A204.1 (cell line): Measurements from ENCODE around the gene RAE1.

Experiments used
- FAIRE-seq: peaks from 2 replicates; lab custom pipeline; 2012; peaks lifted over from hg19 to GRCh38; lab: Jason Lieb, UNC

Gene RAE1

DNA sequence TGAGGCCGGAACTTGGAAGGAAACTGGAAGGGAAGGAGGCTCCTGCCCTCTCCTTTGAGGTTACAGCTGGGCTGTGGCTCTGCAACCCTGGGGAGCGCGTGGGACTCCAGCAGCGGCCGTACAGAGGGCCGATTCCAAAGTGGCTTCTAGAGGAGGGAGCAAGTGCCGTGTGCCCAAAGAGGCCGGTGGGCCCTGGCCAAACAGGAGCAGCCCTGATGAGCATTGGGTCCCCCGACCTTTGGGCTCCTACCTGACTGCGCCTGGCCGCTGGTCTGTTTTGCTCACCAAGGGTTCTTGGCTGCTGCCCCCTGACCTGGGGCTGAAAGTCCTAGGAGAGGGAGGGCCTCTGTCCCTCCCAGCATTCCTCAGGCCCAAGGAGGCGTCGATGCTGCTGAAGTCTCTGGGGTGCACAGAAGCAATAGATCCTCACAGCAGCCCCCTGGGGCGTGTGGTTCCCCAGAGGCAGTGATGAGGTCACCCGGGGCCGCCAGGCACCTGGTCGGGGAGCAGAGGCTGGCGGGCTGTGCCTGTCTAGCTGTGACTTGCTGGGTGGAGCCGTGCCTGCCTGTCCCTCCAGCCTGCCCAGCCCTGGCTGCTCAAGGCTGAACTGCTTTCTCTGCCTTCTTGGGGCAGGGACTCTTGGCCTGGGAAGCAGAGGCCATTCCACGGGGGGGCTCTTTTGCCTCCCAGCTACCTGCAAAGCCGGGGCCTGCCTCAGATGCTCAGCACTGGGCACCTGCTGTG, 49.9 kb downstream of the RAE1 start:
- no peak for FAIRE-seq

DNA sequence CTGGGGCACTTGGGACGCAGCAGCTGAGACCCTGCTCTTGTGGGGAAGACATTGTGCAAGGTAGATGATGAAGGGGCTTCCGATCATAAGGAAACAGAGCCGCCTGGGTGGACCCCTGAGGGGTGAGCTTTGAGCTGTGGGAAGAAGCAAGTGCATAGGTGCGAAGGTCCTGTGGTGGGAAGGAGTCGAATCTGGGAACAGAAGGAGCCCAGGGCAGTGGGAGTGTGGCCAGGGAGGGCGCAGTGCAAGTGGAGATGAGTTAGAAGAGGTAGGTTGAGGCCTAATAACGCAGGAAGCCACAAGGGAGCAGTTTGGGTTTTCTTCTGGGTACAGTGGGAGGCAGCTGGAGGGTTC, 50.5 kb downstream of the RAE1 start:
- no peak for FAIRE-seq

DNA sequence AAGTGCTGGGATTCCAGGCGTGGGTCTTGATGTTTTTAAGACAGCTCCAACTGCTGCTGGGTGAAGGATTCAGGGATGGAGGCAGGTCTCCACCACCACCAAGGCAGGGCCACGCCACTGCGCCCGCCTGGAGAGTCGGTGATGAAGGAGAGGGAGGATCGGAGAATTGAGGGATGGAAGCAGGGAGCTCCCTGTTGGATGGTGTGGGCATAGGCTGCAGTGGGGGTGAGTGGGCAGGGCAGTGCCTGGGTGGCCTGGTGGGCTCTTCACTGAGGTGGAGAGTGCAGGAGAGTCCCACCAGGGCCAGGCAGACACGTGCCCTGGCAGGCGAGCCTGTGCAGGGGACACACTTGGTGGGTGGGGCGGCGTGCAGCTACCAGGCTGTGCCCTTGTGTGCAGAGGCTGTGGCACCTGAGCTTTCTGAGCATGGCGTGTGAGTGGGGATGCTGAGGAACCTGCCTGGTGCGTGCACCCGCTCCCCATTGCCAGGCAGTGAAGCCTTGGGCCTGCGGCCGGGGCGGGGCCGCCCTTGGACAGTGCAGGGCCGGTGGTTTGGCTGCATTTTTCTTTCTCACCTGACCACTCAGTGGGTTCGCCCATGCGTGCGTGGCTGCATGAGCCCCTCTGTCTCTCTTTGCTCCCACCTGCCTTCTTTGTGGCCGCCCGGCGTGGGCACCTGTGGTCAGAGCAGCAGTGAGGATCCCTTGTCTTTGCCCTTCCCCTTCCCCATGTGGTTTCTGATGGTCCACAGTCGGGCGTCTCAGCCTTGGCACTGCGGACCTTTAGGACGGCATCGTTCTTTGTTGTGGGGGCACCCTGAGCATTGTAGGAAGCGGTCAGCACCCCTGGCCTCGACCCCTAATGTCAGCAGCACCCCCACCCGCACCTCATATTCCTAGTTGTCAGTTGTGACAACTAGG, 51.4 kb downstream of the RAE1 start:
- FAIRE-seq: no peak

DNA sequence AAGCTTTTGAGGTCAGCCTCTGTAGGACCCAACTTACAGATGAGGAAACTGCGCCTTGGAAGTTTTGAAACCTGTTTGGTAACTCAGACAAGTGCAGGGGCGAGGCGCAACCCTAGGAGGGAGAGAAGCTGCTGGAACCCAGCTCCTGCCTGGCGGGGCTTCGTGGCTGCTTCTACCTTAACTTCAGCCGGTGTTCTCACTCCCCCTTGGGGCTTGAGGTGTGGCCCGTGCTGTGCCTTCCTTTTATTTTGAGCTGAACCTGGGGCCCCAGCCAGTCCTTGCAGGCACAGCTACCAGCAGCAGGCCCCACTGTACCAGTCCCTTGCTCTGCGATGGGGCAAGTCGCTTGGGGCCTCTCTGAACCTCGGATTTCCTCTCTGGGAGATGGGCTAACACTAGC, 52.2 kb downstream of the RAE1 start:
- no peak for FAIRE-seq

- no peak for FAIRE-seq
These were observed 53.0 kb downstream of the RAE1 start for GRCh38 chr20:57404006-57404405.

DNA sequence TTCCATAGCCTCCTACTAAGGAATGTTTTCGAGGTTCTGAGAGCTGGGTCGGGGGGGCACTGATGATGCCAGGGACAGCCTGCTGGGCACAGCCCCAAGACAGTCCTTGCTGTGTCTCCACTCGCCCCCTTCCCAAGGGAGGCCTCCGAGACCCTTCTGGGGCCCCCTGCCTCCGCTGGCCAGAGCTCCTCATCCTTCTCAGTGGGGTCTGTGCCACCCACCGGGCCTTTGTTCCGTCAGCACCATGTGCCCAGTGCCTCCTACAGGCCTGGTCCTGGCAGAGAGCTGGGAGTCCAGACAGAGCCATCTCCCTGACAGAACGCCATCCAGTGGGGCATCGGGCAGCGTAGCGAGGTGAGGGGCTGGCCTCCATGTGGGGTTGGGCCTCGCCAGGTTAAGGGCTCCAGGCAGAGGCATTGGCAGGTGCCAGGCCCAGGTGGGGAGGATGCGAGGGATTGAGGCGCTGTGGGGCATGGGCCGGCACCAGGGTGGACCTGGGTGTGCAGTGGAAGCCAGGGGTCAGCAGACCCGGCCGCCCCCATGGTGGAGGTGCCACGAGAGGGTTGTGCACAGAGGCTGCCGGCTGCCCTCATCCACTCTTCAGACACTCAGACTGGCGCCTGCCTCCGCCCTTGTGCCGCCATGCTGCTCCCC, 53.5 kb downstream of the RAE1 start:
- FAIRE-seq: no peak

DNA sequence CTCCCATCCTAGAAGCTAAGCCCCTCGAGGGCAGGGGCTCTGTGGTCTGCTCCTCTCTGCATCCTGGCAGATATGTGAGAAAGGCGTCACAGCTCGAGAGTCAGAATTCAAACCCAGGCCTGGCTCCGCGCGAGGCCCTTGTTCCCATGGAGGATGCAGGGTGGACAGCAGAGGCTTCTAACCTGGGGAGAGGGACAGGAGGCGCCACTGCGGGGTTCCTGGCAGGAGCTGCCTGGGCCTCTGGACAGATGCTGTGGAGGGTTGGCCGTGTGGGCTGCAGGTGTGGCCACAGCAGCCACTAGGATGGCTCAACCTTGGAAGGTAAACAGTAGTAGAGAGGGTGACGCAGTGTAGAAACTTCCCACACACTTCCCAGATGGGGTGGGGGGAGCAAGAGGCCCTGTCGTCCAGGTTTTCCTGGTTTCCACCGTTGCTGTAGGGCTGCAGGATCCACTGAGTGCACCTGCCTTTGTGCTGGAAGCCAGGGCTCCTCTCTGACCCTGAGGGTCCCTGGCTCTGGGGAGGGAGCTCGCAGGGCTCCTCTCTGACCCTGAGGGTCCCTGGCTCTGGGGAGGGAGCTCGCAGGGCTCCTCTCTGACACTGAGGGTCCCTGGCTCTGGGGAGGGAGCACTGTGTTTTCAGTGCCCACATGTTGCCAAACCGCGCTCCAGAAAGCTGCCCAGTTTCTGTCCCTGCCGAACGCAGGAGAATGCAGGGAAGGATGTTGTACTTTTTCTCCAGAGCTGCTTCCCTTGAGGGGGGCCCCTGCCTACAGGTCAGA, 54.4 kb downstream of the RAE1 start:
- FAIRE-seq: no peak

- no peak for FAIRE-seq
These were observed 56.5 kb downstream of the RAE1 start for GRCh38 chr20:57407541-57407956.

- FAIRE-seq: no peak
These were observed 57.1 kb downstream of the RAE1 start for GRCh38 chr20:57408131-57408530.

DNA sequence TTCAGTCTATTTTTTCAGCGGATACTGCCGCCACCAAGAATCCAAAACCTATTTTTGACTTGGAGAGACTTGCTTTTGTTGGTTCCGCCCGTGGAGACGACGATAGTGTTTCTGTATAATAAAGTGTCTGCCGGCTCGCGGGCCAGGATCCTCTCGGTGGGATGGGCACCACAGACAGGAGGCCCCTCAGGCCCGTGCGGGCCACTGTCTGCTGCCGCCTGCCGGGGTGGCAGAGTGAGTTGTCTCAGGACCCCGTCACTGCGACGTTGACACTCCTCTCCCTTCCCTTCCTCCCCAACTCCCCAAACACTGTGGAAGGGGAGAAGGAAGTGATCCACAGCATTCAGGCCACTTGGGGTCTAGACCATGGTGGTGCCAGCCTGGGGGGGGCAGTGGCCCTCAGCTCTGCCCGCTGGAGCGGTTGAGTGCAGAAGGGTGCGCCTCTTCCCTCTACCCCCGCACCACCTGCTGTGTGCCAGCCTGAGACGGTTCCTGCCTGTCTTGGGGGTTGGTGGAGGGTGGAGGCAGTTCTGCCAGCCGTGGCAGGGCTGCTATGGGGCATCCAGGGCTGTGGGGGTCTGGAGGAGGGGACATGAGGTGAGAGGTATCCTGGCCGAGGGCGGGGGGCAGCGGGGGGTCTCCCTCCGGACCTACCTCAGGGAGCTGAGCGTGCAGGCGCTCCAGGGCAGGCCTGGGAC, 57.6 kb downstream of the RAE1 start:
- FAIRE-seq: no peak

- no peak for FAIRE-seq
These were observed 58.2 kb downstream of the RAE1 start for GRCh38 chr20:57409316-57409671.

DNA sequence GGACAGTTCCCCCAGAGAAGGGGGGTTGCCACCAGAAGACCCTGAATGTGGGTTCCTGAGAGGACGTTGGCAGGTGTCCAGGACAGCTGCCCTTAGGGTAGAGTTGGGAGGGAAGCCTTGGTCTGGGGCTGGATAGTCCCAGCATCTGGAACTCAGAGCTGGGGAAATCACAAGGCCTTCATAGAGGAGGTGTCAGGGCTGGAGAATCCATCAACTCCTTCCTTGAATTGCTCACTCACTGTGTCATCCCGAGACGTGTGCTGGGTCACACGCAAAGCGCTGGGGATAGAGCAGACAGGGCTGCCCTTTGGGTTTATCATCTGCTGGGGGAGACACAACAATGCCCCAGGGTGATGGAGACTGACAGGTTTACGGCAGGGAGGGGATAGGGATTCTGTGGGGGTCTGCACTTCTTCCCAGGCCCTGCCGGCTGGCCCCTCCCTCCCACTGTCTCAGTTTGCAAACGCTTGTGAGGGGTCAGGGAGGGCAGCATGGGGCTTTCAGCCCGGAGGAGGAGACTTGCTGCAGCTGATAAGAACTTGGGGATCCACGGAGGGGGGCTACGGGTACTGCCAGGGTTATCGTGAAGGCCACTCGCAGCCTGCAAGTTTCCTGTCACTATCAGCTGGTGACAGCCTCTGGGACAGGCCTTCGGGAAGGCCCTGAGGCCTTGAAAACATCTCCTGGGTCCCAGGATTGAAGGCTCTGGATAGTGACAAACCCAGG, 58.8 kb downstream of the RAE1 start:
- FAIRE-seq: no peak

- FAIRE-seq: no peak
These were observed 59.4 kb downstream of the RAE1 start for GRCh38 chr20:57410398-57410920.

DNA sequence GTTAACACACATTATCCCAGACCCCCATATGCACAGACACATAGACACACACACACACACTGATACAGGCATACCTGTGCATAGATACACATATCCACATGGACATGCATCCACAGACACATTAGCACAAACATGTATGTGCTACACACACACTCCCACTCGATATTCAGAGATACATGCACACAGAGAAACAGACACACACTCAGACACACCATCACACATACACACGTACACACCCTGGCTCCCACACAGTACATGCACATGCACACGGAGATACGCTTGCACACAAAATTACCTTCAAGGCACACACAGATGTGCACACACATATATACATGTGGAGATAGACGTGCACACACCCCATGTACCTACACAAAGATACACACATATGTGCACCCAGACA, 59.9 kb downstream of the RAE1 start:
- no peak for FAIRE-seq

- no peak for FAIRE-seq
These were observed 60.6 kb downstream of the RAE1 start for GRCh38 chr20:57411406-57412283.

GRCh38 chr20:57412347-57413029, 61.4 kb downstream of the RAE1 start:
- FAIRE-seq: no peak

DNA sequence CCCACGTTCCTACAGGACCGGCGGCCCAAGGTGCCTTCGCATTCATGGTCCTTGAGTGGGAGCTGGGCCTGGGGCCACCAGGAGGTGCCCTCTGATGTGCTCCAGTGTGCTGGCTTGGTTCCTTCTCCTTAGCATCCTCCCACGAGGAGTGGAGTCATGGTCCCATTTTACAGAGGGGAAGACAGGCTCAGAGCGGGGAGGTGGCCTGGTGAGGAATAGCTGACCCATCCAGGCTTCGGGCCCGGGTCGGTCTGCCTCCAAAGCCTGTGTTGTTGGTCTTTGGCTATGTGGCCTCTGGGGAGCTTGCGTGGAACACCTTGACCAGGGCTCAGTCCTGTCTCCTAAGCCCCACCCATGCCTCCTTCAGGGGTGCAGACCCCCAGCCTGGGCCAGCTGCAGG, 62.9 kb downstream of the RAE1 start:
- FAIRE-seq: no peak

DNA sequence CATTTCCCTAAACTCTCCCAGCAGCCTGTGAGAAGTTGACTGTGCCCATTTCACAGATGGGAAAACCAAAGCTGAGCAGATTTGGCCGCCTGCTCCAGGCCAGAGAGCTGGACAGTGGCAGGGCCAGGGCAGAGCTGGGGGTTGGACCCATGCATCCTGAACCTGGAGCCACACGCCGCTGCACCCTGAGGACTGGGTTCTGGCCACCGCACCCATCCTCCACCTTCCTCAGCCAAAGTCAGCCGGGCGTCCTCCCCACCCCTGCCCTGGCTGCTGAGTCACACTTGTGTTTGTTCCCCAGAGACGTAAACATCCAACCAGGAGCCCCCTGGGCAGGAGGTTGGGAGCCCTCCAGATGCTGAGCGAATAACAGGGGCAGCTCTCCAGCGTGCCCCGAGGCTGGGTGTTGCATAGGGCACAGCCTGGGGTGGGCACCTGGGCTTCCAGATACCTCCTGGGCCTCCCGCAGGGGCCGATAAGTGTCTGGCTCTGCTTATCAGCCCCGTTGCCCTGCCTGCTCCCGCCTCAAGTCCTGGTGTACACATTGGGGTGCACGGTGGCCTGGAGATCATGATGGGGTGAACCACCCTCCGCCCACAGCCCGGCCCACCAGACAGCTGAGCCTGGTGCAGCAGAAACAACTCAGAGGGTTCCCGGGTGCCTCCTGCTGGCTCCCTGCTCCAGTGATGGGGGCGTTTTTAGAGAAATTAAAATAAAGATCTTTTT, 64.0 kb downstream of the RAE1 start:
- no peak for FAIRE-seq

DNA sequence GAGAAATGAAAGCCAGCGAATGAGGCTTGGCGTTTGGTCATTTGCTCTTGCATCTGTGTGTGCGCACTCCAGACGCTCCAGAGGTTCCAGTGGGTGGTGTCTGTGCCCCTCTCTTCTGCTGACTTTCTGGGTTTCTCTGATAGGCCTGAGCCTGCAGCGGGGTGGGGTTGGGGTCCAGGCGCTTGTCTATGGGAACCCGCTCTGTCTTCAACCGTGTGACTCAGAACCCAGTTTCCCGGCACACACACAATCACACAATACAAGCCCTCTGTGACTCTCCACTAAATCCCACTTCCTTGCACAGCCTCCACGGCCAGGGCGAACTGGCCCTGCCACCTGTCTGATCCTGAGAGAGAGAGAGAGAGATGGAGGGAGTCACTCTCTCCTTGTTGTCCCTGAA, 64.7 kb downstream of the RAE1 start:
- no peak for FAIRE-seq
